ENCODE results near the gene PALLD. TPM values are rescaled to one million over a fixed set of nuclear protein-coding genes. Genes with fewer than 3 reads are reported as not detected.

Gene PALLD
- total and polyA plus RNA-seq, 2 of the 8 experiments (the other 6 are each of a cell fraction or from before 2014, with no cell fraction given), result 10.5 to 25.0 TPM

GRCh38 chr4:168522356-168522755 lies 25.5 kb downstream of the PALLD start (continued):
- TF ChIP-seq EP300 (IDR thresholded peaks at IDR 0.05; ENCODE audit: borderline replicate concordance in 1 of 2, low read depth in 2 of 2, low read length in 2 of 2) (no peak), HDAC6 (IDR thresholded peaks at IDR 0.05; ENCODE audit: low read depth, low read length) (no peak)

Data from H1 (cell line).